ENCODE results near the gene OR2D2.
"Not testable (repeated sequence)": the region's sequence is repeated elsewhere in the genome, so short reads cannot be mapped to it uniquely, and the experiment has no call there.

OR2D2 gene

GRCh38 chr11:6888830-6889229 is 3.5 kb downstream of the OR2D2 start:
- TF ChIP-seq CTCF (IDR thresholded peaks at IDR 0.05; ENCODE audit: borderline replicate concordance, control extremely low read depth, extremely low read depth, insufficient read depth, missing control alignments): no peak
- in situ Hi-C loops (cut with MboI; ENCODE audit: low sequenced_read_pairs, unreplicated experiment): no loop called here
- no peak for DNase-seq (ENCODE audit: low spot score)

- in situ Hi-C loops (cut with MboI; ENCODE audit: low sequenced_read_pairs, unreplicated experiment); DNase-seq (ENCODE audit: low spot score): not testable (repeated sequence)
These were observed 4.6 kb downstream of the OR2D2 start for GRCh38 chr11:6887711-6888110.

GRCh38 chr11:6882751-6883150 is 9.5 kb downstream of the OR2D2 start:
- no peak for DNase-seq (ENCODE audit: low spot score)
- in situ Hi-C loops (cut with MboI; ENCODE audit: low sequenced_read_pairs, unreplicated experiment): no loop called here
- no peak for TF ChIP-seq CTCF (IDR thresholded peaks at IDR 0.05; ENCODE audit: borderline replicate concordance, control extremely low read depth, extremely low read depth, insufficient read depth, missing control alignments)

GRCh38 chr11:6876914-6877313 is 15.4 kb downstream of the OR2D2 start:
- no peak for DNase-seq (ENCODE audit: low spot score)
- in situ Hi-C loops (cut with MboI; ENCODE audit: low sequenced_read_pairs, unreplicated experiment): no loop called here
- TF ChIP-seq CTCF (IDR thresholded peaks at IDR 0.05; ENCODE audit: borderline replicate concordance, control extremely low read depth, extremely low read depth, insufficient read depth, missing control alignments): no peak

GRCh38 chr11:6876325-6876724 is 16.0 kb downstream of the OR2D2 start, which contains the start of gene OR10A4:
Gene OR10A4 (plus strand): TSS chr11:6876625. CDS start chr11:6876648, 23 bp downstream.
- no peak for DNase-seq (ENCODE audit: low spot score)
- in situ Hi-C loops (cut with MboI; ENCODE audit: low sequenced_read_pairs, unreplicated experiment): no loop called here
- no peak for TF ChIP-seq CTCF (IDR thresholded peaks at IDR 0.05; ENCODE audit: borderline replicate concordance, control extremely low read depth, extremely low read depth, insufficient read depth, missing control alignments)

GRCh38 chr11:6875761-6876160 is 16.5 kb downstream of the OR2D2 start:
- TF ChIP-seq CTCF (IDR thresholded peaks at IDR 0.05; ENCODE audit: borderline replicate concordance, control extremely low read depth, extremely low read depth, insufficient read depth, missing control alignments): no peak
- no peak for DNase-seq (ENCODE audit: low spot score)
- in situ Hi-C loops (cut with MboI; ENCODE audit: low sequenced_read_pairs, unreplicated experiment): no loop called here

GRCh38 chr11:6871278-6871677 is 21.0 kb downstream of the OR2D2 start:
- TF ChIP-seq CTCF (IDR thresholded peaks at IDR 0.05; ENCODE audit: borderline replicate concordance, control extremely low read depth, extremely low read depth, insufficient read depth, missing control alignments): no peak
- no peak for DNase-seq (ENCODE audit: low spot score)
- in situ Hi-C loops (cut with MboI; ENCODE audit: low sequenced_read_pairs, unreplicated experiment): no loop called here
